HG03442 (cell line): ENCODE results near the gene RXFP3.

Experiments
- ATAC-seq: cut with Tn5 transposase; IDR thresholded peaks from one replicate; pipeline ENCODE4 v1.9.1; 2021; ENCODE audit warnings: mild to moderate bottlenecking, moderate library complexity; ENCODE audit not compliant: unreplicated experiment

RXFP3 gene

GRCh38 chr5:33978306-33978705 is 42.1 kb downstream of the RXFP3 start:
- ATAC-seq = no peak

- ATAC-seq = no peak
Observed at GRCh38 chr5:33980030-33980429, 43.8 kb downstream of the RXFP3 start.

- ATAC-seq = no peak
Observed at GRCh38 chr5:33981408-33982162, 45.4 kb downstream of the RXFP3 start.

- ATAC-seq = no peak
Observed at GRCh38 chr5:33984178-33984577, 48.0 kb downstream of the RXFP3 start.

- no peak for ATAC-seq
Observed at GRCh38 chr5:33984671-33985124, 48.5 kb downstream of the RXFP3 start, which contains the start of gene SLC45A2. TSS of gene SLC45A2 (minus strand) at chr5:33984693. CDS start at chr5:33984583, 110 bp downstream.

- no peak for ATAC-seq
Observed at GRCh38 chr5:33985447-33985846, 49.3 kb downstream of the RXFP3 start.
